Activated CD8-positive, alpha-beta T cell treated with anti-CD3 and anti-CD28 coated beads, Interleukin-2, amount 10 ng/mL, durations not matched to agents 7 days and 5 days (primary cell): ENCODE results near the gene RGS6. TPM values are rescaled to one million over a fixed set of nuclear protein-coding genes. Genes with fewer than 3 reads are reported as not detected.

Experiments
- ATAC-seq: fragments of 150-1000 bp; cut with Tn5 transposase; one replicate; pipeline ENCODE4 v1.10.0; 2021; ENCODE audit warnings: moderate library complexity
- CTCF ChIA-PET: fragments of 350-600 bp; sonication (Branson Sonifier 250); formaldehyde crosslinking; loops from one replicate; lab custom pipeline; 2021; ENCODE audit warnings: antibody characterized with exemption; lab: Charles Lee
- POLR2A ChIA-PET: fragments of 350-600 bp; sonication (Branson Sonifier 250); formaldehyde crosslinking; loops from one replicate; lab custom pipeline; 2021; ENCODE audit warnings: antibody characterized with exemption; lab: Charles Lee
- DNase-seq: peaks from one replicate; pipeline ENCODE4 v3.0.0-alpha.2; 2020
- H3K27ac Mint-ChIP-seq: one replicate; pipeline ENCODE4 v1.8.0; 2021; ENCODE audit warnings: mild to moderate bottlenecking, mixed read lengths
- H3K27me3 Mint-ChIP-seq: one replicate; pipeline ENCODE4 v1.8.0; 2021; ENCODE audit warnings: low read depth, mixed read lengths
- H3K36me3 Mint-ChIP-seq: one replicate; pipeline ENCODE4 v1.8.0; 2021; ENCODE audit warnings: low read depth, mixed read lengths
- H3K4me1 Mint-ChIP-seq: one replicate; pipeline ENCODE4 v1.8.0; 2021; ENCODE audit warnings: low read depth, mixed read lengths
- H3K4me3 Mint-ChIP-seq: one replicate; pipeline ENCODE4 v1.8.0; 2021; ENCODE audit warnings: mild to moderate bottlenecking, mixed read lengths
- H3K9me3 Mint-ChIP-seq: one replicate; pipeline ENCODE4 v1.8.0; 2022; ENCODE audit warnings: mixed read lengths; ENCODE audit not compliant: insufficient read depth
- total RNA-seq, 2 experiments: library from RNA; stranded (reverse); gene quantifications; one replicate each; pipeline ENCODE4 v1.2.3, GENCODE V29; 2021

Gene RGS6
- total RNA-seq, 2 experiments from 2014 or later = 0.16 to 0.47 TPM

GRCh38 chr14:72590577-72590976 lies 658.3 kb downstream of the RGS6 start:
- peaks cover 36% of the 10 kb centered on the region for H3K9me3 Mint-ChIP-seq
- ATAC-seq = peak; percentile 43
- DNase-seq = peak; percentile 74
- peak overlapping the region; percentile 80 for H3K27ac Mint-ChIP-seq
- H3K4me3 Mint-ChIP-seq = peak overlapping the region; percentile 43
- ChIA-PET POLR2A (no interaction called here), CTCF (no interaction called here)
- peaks cover 63% of the 10 kb centered on the region for H3K4me1 Mint-ChIP-seq
- H3K27me3 Mint-ChIP-seq = peaks cover 17% of the 10 kb centered on the region
- peaks cover 57% of the 10 kb centered on the region for H3K36me3 Mint-ChIP-seq

- peaks cover 69% of the 10 kb centered on the region for H3K4me1 Mint-ChIP-seq
- no peak overlapping the region for H3K4me3 Mint-ChIP-seq
- H3K27ac Mint-ChIP-seq = no peak overlapping the region
- H3K36me3 Mint-ChIP-seq = peaks cover 58% of the 10 kb centered on the region
- no peak for ATAC-seq
- H3K9me3 Mint-ChIP-seq = peaks cover 30% of the 10 kb centered on the region
- no peak for DNase-seq
- ChIA-PET POLR2A (no interaction called here), CTCF (no interaction called here)
- H3K27me3 Mint-ChIP-seq = peaks cover 15% of the 10 kb centered on the region
Observed at GRCh38 chr14:72591391-72591790, 659.2 kb downstream of the RGS6 start.

GRCh38 chr14:72594099-72594901 lies 662.1 kb downstream of the RGS6 start:
- CTCF ChIA-PET = interaction anchor here (1.5 to 2.6 kb wide), 2 partner anchors 77 to 80 kb away, joined by 5 to 12 read pairs; no protein-coding TSS in a partner anchor
- H3K27ac Mint-ChIP-seq = peak overlapping the region; percentile 87

GRCh38 chr14:72595152-72595862 lies 663.1 kb downstream of the RGS6 start:
- Mint-ChIP-seq H3K4me1 (peaks cover 71% of the 10 kb centered on the region), H3K36me3 (peaks cover 41% of the 10 kb centered on the region), H3K27ac (peak overlapping the region; percentile 87), H3K4me3 (no peak overlapping the region), H3K9me3 (peaks cover 15% of the 10 kb centered on the region), H3K27me3 (peaks cover 21% of the 10 kb centered on the region)
- DNase-seq = no peak
- ChIA-PET POLR2A (interaction anchor here (0.5 kb wide), 1 partner anchor 499 kb away, joined by 3 read pairs; no protein-coding TSS in a partner anchor), CTCF (no interaction called here)
- ATAC-seq = no peak

More at GRCh38 chr14:72594099-72594901, 662.1 kb downstream of the RGS6 start:
- peaks cover 21% of the 10 kb centered on the region for H3K27me3 Mint-ChIP-seq
- ATAC-seq = peak; percentile 92
- H3K36me3 Mint-ChIP-seq = peaks cover 48% of the 10 kb centered on the region
- H3K9me3 Mint-ChIP-seq = peaks cover 22% of the 10 kb centered on the region
- POLR2A ChIA-PET = interaction anchor here (0.5 kb wide), 1 partner anchor 500 kb away, joined by 3 read pairs; no protein-coding TSS in a partner anchor
- H3K4me3 Mint-ChIP-seq = peak overlapping the region; percentile 62
- peaks cover 78% of the 10 kb centered on the region for H3K4me1 Mint-ChIP-seq
- peak; percentile 86 for DNase-seq

GRCh38 chr14:72597252-72598233 lies 665.3 kb downstream of the RGS6 start:
- Mint-ChIP-seq H3K27ac (no peak overlapping the region), H3K36me3 (peaks cover 25% of the 10 kb centered on the region), H3K9me3 (peaks cover 4% of the 10 kb centered on the region), H3K4me3 (no peak overlapping the region), H3K4me1 (peaks cover 52% of the 10 kb centered on the region), H3K27me3 (peaks cover 25% of the 10 kb centered on the region)
- ChIA-PET CTCF (interaction anchor here (1.2 to 1.4 kb wide), 2 partner anchors 81 to 84 kb away, joined by 4 read pairs; no protein-coding TSS in a partner anchor), POLR2A (no interaction called here)
- ATAC-seq = no peak
- DNase-seq = no peak

GRCh38 chr14:72598306-72598705 lies 666.1 kb downstream of the RGS6 start:
- CTCF ChIA-PET = interaction anchor here (1.2 to 1.4 kb wide), 2 partner anchors 81 to 84 kb away, joined by 4 read pairs; no protein-coding TSS in a partner anchor
- peaks cover 17% of the 10 kb centered on the region for H3K36me3 Mint-ChIP-seq
- no peak for ATAC-seq
- no peaks in the 10 kb centered on the region for H3K9me3 Mint-ChIP-seq
- DNase-seq = no peak
- H3K4me1 Mint-ChIP-seq = peaks cover 45% of the 10 kb centered on the region
- POLR2A ChIA-PET = no interaction called here
- H3K27me3 Mint-ChIP-seq = peaks cover 27% of the 10 kb centered on the region
- H3K27ac Mint-ChIP-seq = no peak overlapping the region
- no peak overlapping the region for H3K4me3 Mint-ChIP-seq

- no peak overlapping the region for H3K4me3 Mint-ChIP-seq
- peaks cover 29% of the 10 kb centered on the region for H3K4me1 Mint-ChIP-seq
- H3K9me3 Mint-ChIP-seq = no peaks in the 10 kb centered on the region
- peaks cover 14% of the 10 kb centered on the region for H3K36me3 Mint-ChIP-seq
- no peak for DNase-seq
- H3K27me3 Mint-ChIP-seq = peaks cover 37% of the 10 kb centered on the region
- ATAC-seq = no peak
- POLR2A ChIA-PET = interaction anchor here (0.7 kb wide), 1 partner anchor 99 kb away, joined by 3 read pairs; no protein-coding TSS in a partner anchor
- CTCF ChIA-PET = no interaction called here
- no peak overlapping the region for H3K27ac Mint-ChIP-seq
Observed at GRCh38 chr14:72599579-72600470, 667.6 kb downstream of the RGS6 start.

GRCh38 chr14:72600551-72601330 lies 668.5 kb downstream of the RGS6 start:
- CTCF ChIA-PET = no interaction called here
- H3K36me3 Mint-ChIP-seq = peaks cover 6% of the 10 kb centered on the region

GRCh38 chr14:72603639-72604038 lies 671.4 kb downstream of the RGS6 start:
- Mint-ChIP-seq H3K36me3 (no peaks in the 10 kb centered on the region), H3K27me3 (peaks cover 34% of the 10 kb centered on the region), H3K27ac (no peak overlapping the region), H3K4me3 (no peak overlapping the region), H3K4me1 (peaks cover 7% of the 10 kb centered on the region), H3K9me3 (no peaks in the 10 kb centered on the region)
- CTCF ChIA-PET = no interaction called here
- no peak for DNase-seq
- ATAC-seq = no peak
- POLR2A ChIA-PET = no interaction called here

More at GRCh38 chr14:72600551-72601330, 668.5 kb downstream of the RGS6 start:
- no peak overlapping the region for H3K4me3 Mint-ChIP-seq
- peaks cover 20% of the 10 kb centered on the region for H3K4me1 Mint-ChIP-seq
- H3K27ac Mint-ChIP-seq = no peak overlapping the region
- ATAC-seq (no peak), DNase-seq (no peak)
- H3K27me3 Mint-ChIP-seq = peaks cover 37% of the 10 kb centered on the region
- H3K9me3 Mint-ChIP-seq = no peaks in the 10 kb centered on the region
- POLR2A ChIA-PET = no interaction called here

GRCh38 chr14:72604133-72604532 lies 671.9 kb downstream of the RGS6 start:
- no peak for DNase-seq
- Mint-ChIP-seq H3K36me3 (no peaks in the 10 kb centered on the region), H3K4me1 (peaks cover 7% of the 10 kb centered on the region), H3K27ac (no peak overlapping the region), H3K4me3 (no peak overlapping the region), H3K27me3 (peaks cover 37% of the 10 kb centered on the region), H3K9me3 (no peaks in the 10 kb centered on the region)
- no peak for ATAC-seq
- ChIA-PET CTCF (no interaction called here), POLR2A (no interaction called here)
